Activated naive CD8-positive, alpha-beta T cell treated with anti-CD3 and anti-CD28 coated beads for 36 hours (primary cell): ENCODE results near the gene MDM2. TPM values are rescaled to one million over a fixed set of nuclear protein-coding genes. Genes with fewer than 3 reads are reported as not detected.
"Not testable (repeated sequence)": the region's sequence is repeated elsewhere in the genome, so short reads cannot be mapped to it uniquely, and the experiment has no call there.

Source experiments
- DNase-seq: peaks from one replicate; pipeline ENCODE4 v3.0.0; 2021
- H3K27ac Mint-ChIP-seq: one replicate; pipeline ENCODE4 v1.8.0; 2022; ENCODE audit warnings: mild to moderate bottlenecking, moderate library complexity, mixed read lengths
- H3K27me3 Mint-ChIP-seq: one replicate; pipeline ENCODE4 v1.8.0; 2022; ENCODE audit warnings: mild to moderate bottlenecking, mixed read lengths
- H3K36me3 Mint-ChIP-seq: one replicate; pipeline ENCODE4 v1.8.0; 2021; ENCODE audit warnings: mild to moderate bottlenecking, mixed read lengths
- H3K4me1 Mint-ChIP-seq: one replicate; pipeline ENCODE4 v1.8.0; 2021; ENCODE audit warnings: mixed read lengths
- H3K4me3 Mint-ChIP-seq: one replicate; pipeline ENCODE4 v1.8.0; 2022; ENCODE audit warnings: mild to moderate bottlenecking, moderate library complexity, mixed read lengths
- H3K9me3 Mint-ChIP-seq: one replicate; pipeline ENCODE4 v1.8.0; 2022; ENCODE audit warnings: mixed read lengths
- total RNA-seq, 2 experiments: library from RNA; stranded (reverse); gene quantifications; one replicate each; pipeline ENCODE4 v1.2.3, GENCODE V29; 2021

Gene MDM2
- total RNA-seq, 2 experiments from 2014 or later: 152 to 158 TPM

GRCh38 chr12:68861890-68862289, 53.9 kb downstream of the MDM2 start:
- Mint-ChIP-seq H3K27ac (no peak overlapping the region), H3K9me3 (no peaks in the 10 kb centered on the region), H3K4me1 (no peaks in the 10 kb centered on the region), H3K27me3 (no peaks in the 10 kb centered on the region), H3K4me3 (no peak overlapping the region), H3K36me3 (no peaks in the 10 kb centered on the region)
- no peak for DNase-seq

GRCh38 chr12:68863109-68863770, 55.3 kb downstream of the MDM2 start:
- Mint-ChIP-seq H3K4me3 (no peak overlapping the region), H3K27ac (no peak overlapping the region), H3K36me3 (no peaks in the 10 kb centered on the region), H3K27me3 (no peaks in the 10 kb centered on the region), H3K9me3 (no peaks in the 10 kb centered on the region), H3K4me1 (no peaks in the 10 kb centered on the region)
- no peak for DNase-seq

- H3K9me3 Mint-ChIP-seq, H3K36me3 Mint-ChIP-seq, H3K4me3 Mint-ChIP-seq, DNase-seq, H3K4me1 Mint-ChIP-seq, H3K27me3 Mint-ChIP-seq, H3K27ac Mint-ChIP-seq: not testable (repeated sequence)
Measured at GRCh38 chr12:68863886-68864454, 56.0 kb downstream of the MDM2 start.

- H3K4me3 Mint-ChIP-seq: no peak overlapping the region
- no peak overlapping the region for H3K27ac Mint-ChIP-seq
- no peak for DNase-seq
- no peaks in the 10 kb centered on the region for H3K36me3 Mint-ChIP-seq
- no peaks in the 10 kb centered on the region for H3K4me1 Mint-ChIP-seq
- H3K27me3 Mint-ChIP-seq: no peaks in the 10 kb centered on the region
- no peaks in the 10 kb centered on the region for H3K9me3 Mint-ChIP-seq
Measured at GRCh38 chr12:68864604-68865003, 56.6 kb downstream of the MDM2 start.

GRCh38 chr12:68865399-68866164, 57.6 kb downstream of the MDM2 start:
- Mint-ChIP-seq H3K9me3 (no peaks in the 10 kb centered on the region), H3K27ac (no peak overlapping the region), H3K36me3 (no peaks in the 10 kb centered on the region), H3K4me1 (no peaks in the 10 kb centered on the region), H3K27me3 (no peaks in the 10 kb centered on the region), H3K4me3 (no peak overlapping the region)
- no peak for DNase-seq

GRCh38 chr12:68866950-68867349, 59.0 kb downstream of the MDM2 start:
- Mint-ChIP-seq H3K4me3 (no peak overlapping the region), H3K27ac (no peak overlapping the region), H3K9me3 (no peaks in the 10 kb centered on the region), H3K4me1 (no peaks in the 10 kb centered on the region), H3K36me3 (no peaks in the 10 kb centered on the region), H3K27me3 (peaks cover 3% of the 10 kb centered on the region)
- DNase-seq: no peak

- peaks cover 3% of the 10 kb centered on the region for H3K27me3 Mint-ChIP-seq
- DNase-seq: no peak
- no peak overlapping the region for H3K4me3 Mint-ChIP-seq
- H3K27ac Mint-ChIP-seq: no peak overlapping the region
- H3K9me3 Mint-ChIP-seq: no peaks in the 10 kb centered on the region
- no peaks in the 10 kb centered on the region for H3K36me3 Mint-ChIP-seq
- H3K4me1 Mint-ChIP-seq: no peaks in the 10 kb centered on the region
Measured at GRCh38 chr12:68867606-68868005, 59.6 kb downstream of the MDM2 start.

GRCh38 chr12:68868043-68868790, 60.2 kb downstream of the MDM2 start:
- H3K36me3 Mint-ChIP-seq: no peaks in the 10 kb centered on the region
- H3K4me3 Mint-ChIP-seq: no peak overlapping the region
- peaks cover 3% of the 10 kb centered on the region for H3K27me3 Mint-ChIP-seq
- no peaks in the 10 kb centered on the region for H3K4me1 Mint-ChIP-seq
- DNase-seq: no peak
- H3K9me3 Mint-ChIP-seq: no peaks in the 10 kb centered on the region
- H3K27ac Mint-ChIP-seq: no peak overlapping the region

GRCh38 chr12:68870011-68870410, 62.0 kb downstream of the MDM2 start:
- no peaks in the 10 kb centered on the region for H3K9me3 Mint-ChIP-seq
- no peak overlapping the region for H3K4me3 Mint-ChIP-seq
- H3K27me3 Mint-ChIP-seq: peaks cover 3% of the 10 kb centered on the region
- DNase-seq: no peak
- H3K36me3 Mint-ChIP-seq: no peaks in the 10 kb centered on the region
- H3K27ac Mint-ChIP-seq: no peak overlapping the region
- no peaks in the 10 kb centered on the region for H3K4me1 Mint-ChIP-seq

GRCh38 chr12:68870443-68870842, 62.5 kb downstream of the MDM2 start:
- no peak overlapping the region for H3K27ac Mint-ChIP-seq
- H3K4me3 Mint-ChIP-seq: no peak overlapping the region
- no peaks in the 10 kb centered on the region for H3K4me1 Mint-ChIP-seq

GRCh38 chr12:68871396-68871795, 63.4 kb downstream of the MDM2 start:
- no peaks in the 10 kb centered on the region for H3K4me1 Mint-ChIP-seq
- H3K4me3 Mint-ChIP-seq: no peak overlapping the region
- H3K27ac Mint-ChIP-seq: no peak overlapping the region
- H3K36me3 Mint-ChIP-seq: no peaks in the 10 kb centered on the region
- no peak for DNase-seq
- peaks cover 3% of the 10 kb centered on the region for H3K27me3 Mint-ChIP-seq
- no peaks in the 10 kb centered on the region for H3K9me3 Mint-ChIP-seq

More at GRCh38 chr12:68870443-68870842, 62.5 kb downstream of the MDM2 start:
- no peak for DNase-seq
- Mint-ChIP-seq H3K9me3 (no peaks in the 10 kb centered on the region), H3K36me3 (no peaks in the 10 kb centered on the region), H3K27me3 (peaks cover 3% of the 10 kb centered on the region)

- Mint-ChIP-seq H3K36me3 (no peaks in the 10 kb centered on the region), H3K27ac (no peak overlapping the region), H3K4me1 (no peaks in the 10 kb centered on the region), H3K9me3 (no peaks in the 10 kb centered on the region), H3K27me3 (peaks cover 3% of the 10 kb centered on the region), H3K4me3 (no peak overlapping the region)
- no peak for DNase-seq
Measured at GRCh38 chr12:68871921-68872320, 63.9 kb downstream of the MDM2 start.

GRCh38 chr12:68873316-68873715, 65.3 kb downstream of the MDM2 start:
- Mint-ChIP-seq H3K27me3 (peaks cover 3% of the 10 kb centered on the region), H3K27ac (no peak overlapping the region), H3K4me1 (no peaks in the 10 kb centered on the region), H3K9me3 (peaks cover under 1% of the 10 kb centered on the region), H3K36me3 (no peaks in the 10 kb centered on the region), H3K4me3 (no peak overlapping the region)
- no peak for DNase-seq

- Mint-ChIP-seq H3K27me3 (peaks cover 3% of the 10 kb centered on the region), H3K4me3 (no peak overlapping the region), H3K9me3 (peaks cover 5% of the 10 kb centered on the region), H3K4me1 (no peaks in the 10 kb centered on the region), H3K36me3 (no peaks in the 10 kb centered on the region), H3K27ac (no peak overlapping the region)
- DNase-seq: no peak
Measured at GRCh38 chr12:68876461-68876860, 68.5 kb downstream of the MDM2 start.

GRCh38 chr12:68877583-68877982, 69.6 kb downstream of the MDM2 start:
- peaks cover 5% of the 10 kb centered on the region for H3K9me3 Mint-ChIP-seq
- no peak for DNase-seq
- H3K4me1 Mint-ChIP-seq: no peaks in the 10 kb centered on the region

More at GRCh38 chr12:68877583-68877982, 69.6 kb downstream of the MDM2 start:
- Mint-ChIP-seq H3K27me3 (no peaks in the 10 kb centered on the region), H3K4me3 (no peak overlapping the region), H3K36me3 (peaks cover under 1% of the 10 kb centered on the region), H3K27ac (no peak overlapping the region)
